HG03064 (cell line): ENCODE data around the gene WSCD1.

Source experiments
- ATAC-seq: cut with Tn5 transposase; IDR thresholded peaks from one replicate; pipeline ENCODE4 v1.9.1; 2021; ENCODE audit warnings: low read depth; ENCODE audit not compliant: unreplicated experiment

The WSCD1 gene

GRCh38 chr17:6145946-6146345 is 75.8 kb downstream of the WSCD1 start:
- no peak for ATAC-seq

- no peak for ATAC-seq
Observed at GRCh38 chr17:6147042-6147441, 76.9 kb downstream of the WSCD1 start.

GRCh38 chr17:6153375-6153774 is 83.2 kb downstream of the WSCD1 start:
- ATAC-seq: no peak

GRCh38 chr17:6157716-6158115 is 87.5 kb downstream of the WSCD1 start:
- ATAC-seq: no peak

- no peak for ATAC-seq
Observed at GRCh38 chr17:6159541-6160231, 89.5 kb downstream of the WSCD1 start.

- ATAC-seq: no peak
Observed at GRCh38 chr17:6160232-6160555, 90.0 kb downstream of the WSCD1 start.

- no peak for ATAC-seq
Observed at GRCh38 chr17:6160911-6161855, 91.0 kb downstream of the WSCD1 start.

- ATAC-seq: no peak
Observed at GRCh38 chr17:6162216-6162615, 92.0 kb downstream of the WSCD1 start.

GRCh38 chr17:6162892-6163291 is 92.7 kb downstream of the WSCD1 start:
- no peak for ATAC-seq

- no peak for ATAC-seq
Observed at GRCh38 chr17:6163612-6164333, 93.6 kb downstream of the WSCD1 start.

- ATAC-seq: no peak
Observed at GRCh38 chr17:6164996-6165395, 94.8 kb downstream of the WSCD1 start.

- ATAC-seq: no peak
Observed at GRCh38 chr17:6165806-6166205, 95.6 kb downstream of the WSCD1 start.

- ATAC-seq: no peak
Observed at GRCh38 chr17:6166492-6167179, 96.5 kb downstream of the WSCD1 start.

- no peak for ATAC-seq
Observed at GRCh38 chr17:6168296-6168695, 98.1 kb downstream of the WSCD1 start.

- ATAC-seq: no peak
Observed at GRCh38 chr17:6170349-6170748, 100.2 kb downstream of the WSCD1 start.

GRCh38 chr17:6172642-6173330 is 102.6 kb downstream of the WSCD1 start:
- no peak for ATAC-seq

- no peak for ATAC-seq
Observed at GRCh38 chr17:6173653-6174052, 103.5 kb downstream of the WSCD1 start.
